CD4-positive, alpha-beta T cell (primary cell): ENCODE results near the gene MCTP1. TPM values are rescaled to one million over a fixed set of nuclear protein-coding genes. Genes with fewer than 3 reads are reported as not detected.

ENCODE experiments used
- ATAC-seq: fragments of 200-7000 bp; cut with Tn5 transposase; one replicate; pipeline ENCODE4 v1.10.0; 2022; ENCODE audit warnings: mild to moderate bottlenecking; ENCODE audit not compliant: poor library complexity
- CTCF ChIA-PET: fragments of 350-600 bp; sonication (Branson Sonifier 250); formaldehyde crosslinking; loops from one replicate; lab custom pipeline; 2021; ENCODE audit warnings: antibody characterized with exemption, inconsistent platforms; lab: Charles Lee
- POLR2A ChIA-PET: fragments of 350-600 bp; sonication (Branson Sonifier 250); formaldehyde crosslinking; loops from one replicate; lab custom pipeline; 2021; ENCODE audit warnings: antibody characterized with exemption, inconsistent platforms; lab: Charles Lee
- DNase-seq, 14 experiments: peaks; one replicate each; pipeline ENCODE4 v3.0.0-alpha.2; 2013 to 2020; ENCODE audit warnings: mixed read lengths in 2 of 14
- H3K27ac ChIP-seq, 2 donors: one replicate each; pipeline versions ENCODE4 v1.5.1 to v1.7.0; 2013; ENCODE audit warnings: low read length in 2 of 2, low read depth in 1 of 2, mild to moderate bottlenecking in 1 of 2
- H3K27me3 ChIP-seq, 2 experiments: 1 replicate in 1 of 2; 2 replicates in 1 of 2; pipeline versions ENCODE4 v1.6.1 to v1.7.0; 2013; ENCODE audit warnings: low read length in 2 of 2, control low read depth in 1 of 2, mild to moderate bottlenecking in 1 of 2, moderate library complexity in 1 of 2; ENCODE audit not compliant: insufficient read depth in 2 of 2, control insufficient read depth in 1 of 2
- H3K36me3 ChIP-seq: one replicate; pipeline ENCODE4 v1.6.1; 2013; ENCODE audit warnings: low read length, control low read depth; ENCODE audit not compliant: insufficient read depth
- H3K4me1 ChIP-seq: one replicate; pipeline ENCODE4 v1.6.1; 2013; ENCODE audit warnings: low read length, control low read depth; ENCODE audit not compliant: insufficient read depth
- H3K4me3 ChIP-seq: one replicate; pipeline ENCODE4 v1.5.1; 2013; ENCODE audit warnings: mild to moderate bottlenecking, low read length, moderate library complexity
- H3K9me3 ChIP-seq, 2 experiments: 1 replicate in 1 of 2; 2 replicates in 1 of 2; pipeline versions ENCODE4 v1.6.1 to v1.7.0; 2013; ENCODE audit warnings: low read length in 2 of 2, mild to moderate bottlenecking in 2 of 2, control low read depth in 1 of 2, moderate library complexity in 1 of 2; ENCODE audit not compliant: control insufficient read depth in 1 of 2, insufficient read depth in 1 of 2
- H3K27ac Mint-ChIP-seq: one replicate; pipeline ENCODE4 v1.8.0; 2020; ENCODE audit warnings: mixed read lengths
- H3K27me3 Mint-ChIP-seq: one replicate; pipeline ENCODE4 v1.8.0; 2021; ENCODE audit warnings: mixed read lengths
- H3K36me3 Mint-ChIP-seq: one replicate; pipeline ENCODE4 v1.8.0; 2021; ENCODE audit warnings: low read depth, mixed read lengths
- H3K4me1 Mint-ChIP-seq: one replicate; pipeline ENCODE4 v1.8.0; 2021; ENCODE audit warnings: low read depth, mixed read lengths
- H3K4me3 Mint-ChIP-seq: one replicate; pipeline ENCODE4 v1.8.0; 2020; ENCODE audit warnings: mild to moderate bottlenecking, mixed read lengths
- H3K9me3 Mint-ChIP-seq: one replicate; pipeline ENCODE4 v1.8.0; 2020; ENCODE audit warnings: mixed read lengths
- CTCF ChIP-seq: fragments of 200-600 bp; IDR thresholded peaks from one replicate; pipeline ENCODE4 v1.8.0; 2022; ENCODE audit warnings: antibody characterized with exemption, mild to moderate bottlenecking
- intact Hi-C, 2 experiments: fragments of 100-400 bp; cut with DNase I in 1 of 2; cut with micrococcal nuclease in 1 of 2; formaldehyde crosslinking; loops; one replicate each; pipeline versions ENCODE4 v1.15.1 to v1.9.0; 2023 to 2025; cut with DNase I, micrococcal nuclease
- total RNA-seq, 174 experiments: library from RNA in 2 of 174; stranded (reverse) in 2 of 174; gene quantifications; one replicate each; pipeline ENCODE4 v1.2.3 and lab custom pipeline; 2021 to 2026

Gene MCTP1
- total RNA-seq, 2 experiments from 2014 or later: 2.1 to 2.7 TPM

GRCh38 chr5:95241161-95241560 is 43.7 kb downstream of the MCTP1 start:
- Histone ChIP-seq H3K27ac (no peak overlapping the region), H3K4me1 (no peaks in the 10 kb centered on the region), H3K36me3 (no peaks in the 10 kb centered on the region), H3K9me3 (peaks cover 0 to 8% of the 10 kb centered on the region in 2 experiments), H3K4me3 (no peak overlapping the region), H3K27me3 (peaks cover 0 to 2% of the 10 kb centered on the region in 2 experiments)
- POLR2A ChIA-PET: no interaction called here
- DNase-seq (no peak), ATAC-seq (no peak)
- Mint-ChIP-seq H3K36me3 (no peaks in the 10 kb centered on the region), H3K4me1 (no peaks in the 10 kb centered on the region), H3K27ac (no peak overlapping the region), H3K9me3 (no peaks in the 10 kb centered on the region), H3K4me3 (no peak overlapping the region), H3K27me3 (no peaks in the 10 kb centered on the region)
- no peak for TF ChIP-seq CTCF
- intact Hi-C loops: no loop called here
- CTCF ChIA-PET: no interaction called here

GRCh38 chr5:95238560-95239325 is 46.2 kb downstream of the MCTP1 start:
- no peak for TF ChIP-seq CTCF
- Histone ChIP-seq H3K36me3 (no peaks in the 10 kb centered on the region), H3K4me3 (no peak overlapping the region), H3K27ac (no peak overlapping the region), H3K4me1 (no peaks in the 10 kb centered on the region), H3K27me3 (peaks cover 0 to 2% of the 10 kb centered on the region in 2 experiments), H3K9me3 (no peaks in the 10 kb centered on the region)
- intact Hi-C loops: no loop called here
- Mint-ChIP-seq H3K4me3 (no peak overlapping the region), H3K27ac (no peak overlapping the region), H3K36me3 (no peaks in the 10 kb centered on the region), H3K4me1 (no peaks in the 10 kb centered on the region), H3K9me3 (no peaks in the 10 kb centered on the region), H3K27me3 (no peaks in the 10 kb centered on the region)
- DNase-seq (no peak), ATAC-seq (no peak)
- ChIA-PET CTCF (no interaction called here), POLR2A (no interaction called here)

GRCh38 chr5:95237324-95237723 is 47.6 kb downstream of the MCTP1 start:
- H3K36me3 ChIP-seq: no peaks in the 10 kb centered on the region
- Mint-ChIP-seq H3K27ac (no peak overlapping the region), H3K4me1 (no peaks in the 10 kb centered on the region), H3K4me3 (no peak overlapping the region), H3K36me3 (no peaks in the 10 kb centered on the region), H3K27me3 (no peaks in the 10 kb centered on the region), H3K9me3 (no peaks in the 10 kb centered on the region)
- H3K9me3 ChIP-seq: no peaks in the 10 kb centered on the region
- no peak overlapping the region for H3K27ac ChIP-seq
- no peak for TF ChIP-seq CTCF
- no peaks in the 10 kb centered on the region for H3K27me3 ChIP-seq
- intact Hi-C loops: no loop called here
- ATAC-seq (no peak), DNase-seq (no peak)
- CTCF ChIA-PET: no interaction called here
- POLR2A ChIA-PET: no interaction called here
- H3K4me3 ChIP-seq: no peak overlapping the region
- H3K4me1 ChIP-seq: no peaks in the 10 kb centered on the region
